GM21423 (cell line): ENCODE measurements around the gene CIAO2B.
"Not testable (repeated sequence)": the region's sequence is repeated elsewhere in the genome, so short reads cannot be mapped to it uniquely, and the experiment has no call there.

ENCODE experiments used
- ATAC-seq: cut with Tn5 transposase; IDR thresholded peaks from one replicate; pipeline ENCODE4 v1.9.1; 2021; ENCODE audit warnings: mild to moderate bottlenecking, moderate library complexity; ENCODE audit not compliant: unreplicated experiment

CIAO2B gene

GRCh38 chr16:66934138-66934838, at the start of gene CIAO2B:
TSS of gene CIAO2B (minus strand) at chr16:66934402. CDS start at chr16:66934364, 38 bp downstream.
- ATAC-seq: peak; percentile 66

GRCh38 chr16:66983033-66983432, 48.8 kb upstream of the CIAO2B start:
- ATAC-seq: no peak

- ATAC-seq: no peak
Observed at GRCh38 chr16:66979011-66979717, 45.0 kb upstream of the CIAO2B start.

GRCh38 chr16:66977341-66978113, 43.3 kb upstream of the CIAO2B start:
- no peak for ATAC-seq

GRCh38 chr16:66976746-66977145, 42.5 kb upstream of the CIAO2B start:
- no peak for ATAC-seq

- ATAC-seq: no peak
Observed at GRCh38 chr16:66975302-66975893, 41.2 kb upstream of the CIAO2B start.

- ATAC-seq: not testable (repeated sequence)
Observed at GRCh38 chr16:66974932-66975246, 40.7 kb upstream of the CIAO2B start.

GRCh38 chr16:66974156-66974931, 40.1 kb upstream of the CIAO2B start:
- ATAC-seq: not testable (repeated sequence)

GRCh38 chr16:66973716-66974115, 39.5 kb upstream of the CIAO2B start:
- ATAC-seq: no peak

- ATAC-seq: no peak
Observed at GRCh38 chr16:66972983-66973382, 38.8 kb upstream of the CIAO2B start.

- no peak for ATAC-seq
Observed at GRCh38 chr16:66970775-66971720, 36.8 kb upstream of the CIAO2B start.

GRCh38 chr16:66968847-66969246, 34.6 kb upstream of the CIAO2B start:
- no peak for ATAC-seq

GRCh38 chr16:66964049-66964448, 29.8 kb upstream of the CIAO2B start:
- no peak for ATAC-seq

- no peak for ATAC-seq
Observed at GRCh38 chr16:66961914-66962313, 27.7 kb upstream of the CIAO2B start.

- ATAC-seq: peak; percentile 69
Observed at GRCh38 chr16:66961065-66961744, 27.0 kb upstream of the CIAO2B start, which contains the start of gene CES3. TSS of gene CES3 (plus strand) at chr16:66961266. CDS start at chr16:66961308, 42 bp downstream.

- ATAC-seq: no peak
Observed at GRCh38 chr16:66960270-66960669, 26.1 kb upstream of the CIAO2B start.

GRCh38 chr16:66959704-66960161, 25.5 kb upstream of the CIAO2B start:
- ATAC-seq: no peak

- no peak for ATAC-seq
Observed at GRCh38 chr16:66958857-66959703, 24.9 kb upstream of the CIAO2B start.
